Uterus (tissue), 2 donors: Measurements from ENCODE around the gene RAB43.

Source experiments
- CTCF ChIP-seq, 4 experiments: fragments of 200-600 bp in 2 of 4; fragments of 450-650 bp in 2 of 4; sonication (generic) in 2 of 4; IDR thresholded peaks; one replicate each; pipeline ENCODE4 v1.5.1; 2016 to 2019; ENCODE audit warnings: antibody characterized with exemption in 4 of 4, mild to moderate bottlenecking in 2 of 4, moderate library complexity in 1 of 4
- POLR2A ChIP-seq, 2 donors: fragments of 450-650 bp; IDR thresholded peaks; one replicate each; pipeline ENCODE4 v1.6.1; 2016; ENCODE audit warnings: antibody characterized with exemption in 2 of 2, mild to moderate bottlenecking in 1 of 2, moderate library complexity in 1 of 2

GRCh38 chr3:129101370-129102138 lies 20.1 kb downstream of the RAB43 start:
- no peak for TF ChIP-seq POLR2A (IDR thresholded peaks at IDR 0.05)
- TF ChIP-seq CTCF (IDR thresholded peaks at IDR 0.05), result no peak
